A549 treated with CpdA at 1 μM for 4 hours (cell line): ENCODE results near the gene TDO2. TPM values are rescaled to one million over a fixed set of nuclear protein-coding genes. Genes with fewer than 3 reads are reported as not detected.

Experiments used
- total RNA-seq: library from RNA; stranded (reverse); fragments of 200-300 nt; extraction: Qiagen RNA extraction; gene quantifications from 5 replicates; pipeline ENCODE4 v1.2.3, GENCODE V29; 2022; ENCODE audit warnings: low read depth

Gene TDO2
- 0.22 to 1.1 TPM (median 0.60 TPM) in 5 replicates for total RNA-seq

GRCh38 chr4:155903453-155903852 lies at the start of gene TDO2:
Gene TDO2 (plus strand): TSS chr4:155903696. CDS start chr4:155903759, 63 bp downstream.

GRCh38 chr4:155866177-155866576 lies 37.3 kb upstream of the TDO2 start, which contains the start of gene ASIC5:
Gene ASIC5 (minus strand): TSS chr4:155866277. CDS start chr4:155866226, 51 bp downstream.

GRCh38 chr4:155953151-155954117 lies 49.9 kb downstream of the TDO2 start, which contains the start of gene CTSO:
Gene CTSO (minus strand): TSS chr4:155953866. CDS start chr4:155953847, 19 bp downstream.

Other genes with a start within 250 kb of the TDO2 start
- not detected in 5 replicates for gene GUCY1A1, start 236.8 kb upstream of the TDO2 start, total RNA-seq
- gene GUCY1B1, start 144.7 kb upstream of the TDO2 start, total RNA-seq = 0.12 to 0.31 TPM (median 0.20 TPM) in 5 replicates
- not detected in 5 replicates for gene ASIC5, start 37.4 kb upstream of the TDO2 start, total RNA-seq
- gene CTSO, start 50.2 kb downstream of the TDO2 start, total RNA-seq = 0.79 to 1.5 TPM (median 1.0 TPM) in 5 replicates